PC-3 (cell line): ENCODE results near the gene SLC8A1. TPM values are rescaled to one million over a fixed set of nuclear protein-coding genes. Genes with fewer than 3 reads are reported as not detected.

Source experiments
- ATAC-seq: fragments of 200-7000 bp; cut with Tn5 transposase; 2 replicates; pipeline ENCODE4 v1.9.1; 2020; ENCODE audit warnings: mild to moderate bottlenecking, moderate library complexity
- BruUV-seq: library from RNA; stranded (reverse); fragments of 400-500 nt; replicated peaks from 2 replicates; lab custom pipeline; 2021; lab: Mats Ljungman, UMichigan
- CTCF ChIA-PET: fragments of 300-600 bp; sonication (Branson Sonifier 250); formaldehyde crosslinking; loops from one replicate; lab custom pipeline; 2022; ENCODE audit warnings: antibody characterized with exemption; lab: Charles Lee
- POLR2A ChIA-PET: fragments of 300-600 bp; sonication (Branson Sonifier 250); formaldehyde crosslinking; loops from one replicate; lab custom pipeline; 2022; ENCODE audit warnings: antibody characterized with exemption; ENCODE audit not compliant: unreplicated experiment; lab: Charles Lee
- DNase-seq: peaks from one replicate; pipeline ENCODE4 v3.0.0-alpha.2; 2015
- H2AFZ ChIP-seq: fragments of 300-600 bp; sonication (generic); 2 replicates; pipeline ENCODE4 v1.6.0; 2016; ENCODE audit warnings: antibody characterized with exemption, low read length
- H3F3A ChIP-seq: fragments of 300-600 bp; sonication (generic); one replicate; pipeline ENCODE4 v1.6.0; 2017; ENCODE audit warnings: antibody characterized with exemption, low read length, control low read depth, mild to moderate bottlenecking; ENCODE audit not compliant: unreplicated experiment
- H3K27ac ChIP-seq: fragments of 300-600 bp; sonication (generic); 2 replicates; pipeline ENCODE4 v1.5.1; 2016; ENCODE audit warnings: mild to moderate bottlenecking, low read length
- H3K27me3 ChIP-seq: fragments of 300-600 bp; sonication (generic); 2 replicates; pipeline ENCODE4 v1.6.1; 2016; ENCODE audit warnings: low read length, mixed read lengths
- H3K36me3 ChIP-seq: fragments of 300-600 bp; sonication (generic); 2 replicates; pipeline ENCODE4 v1.6.1; 2016; ENCODE audit warnings: low read depth, mixed run types, low read length, mixed read lengths
- H3K4me1 ChIP-seq: fragments of 300-600 bp; sonication (generic); 2 replicates; pipeline ENCODE4 v1.5.1; 2016; ENCODE audit warnings: low read length; ENCODE audit not compliant: insufficient read depth
- H3K4me2 ChIP-seq: fragments of 300-600 bp; sonication (generic); 2 replicates; pipeline ENCODE4 v1.6.0; 2016; ENCODE audit warnings: low read length
- H3K4me3 ChIP-seq: fragments of 300-600 bp; sonication (generic); 2 replicates; pipeline ENCODE4 v1.5.1; 2016; ENCODE audit warnings: mild to moderate bottlenecking, low read length, mixed read lengths
- H3K79me2 ChIP-seq: fragments of 300-600 bp; sonication (generic); 2 replicates; pipeline ENCODE4 v1.6.1; 2017; ENCODE audit warnings: low read length, mixed read lengths
- H3K9ac ChIP-seq: fragments of 300-600 bp; sonication (generic); 2 replicates; pipeline ENCODE4 v1.6.0; 2016; ENCODE audit warnings: mild to moderate bottlenecking, low read length
- H3K9me2 ChIP-seq: fragments of 300-600 bp; sonication (generic); replicated peaks from 2 replicates; pipeline ENCODE4 v1.6.1; 2016; ENCODE audit warnings: mixed run types, low read length, mixed read lengths
- H3K9me3 ChIP-seq: fragments of 300-600 bp; sonication (generic); 2 replicates; pipeline ENCODE4 v1.6.1; 2016; ENCODE audit warnings: low read length, mixed read lengths
- H4K20me1 ChIP-seq: fragments of 300-600 bp; sonication (generic); 2 replicates; pipeline ENCODE4 v1.6.1; 2016; ENCODE audit warnings: low read length, mixed read lengths
- EZH2 ChIP-seq: fragments of 300-600 bp; sonication (generic); IDR thresholded peaks from one replicate; pipeline ENCODE4 v1.6.1; 2017; ENCODE audit warnings: antibody characterized with exemption, mild to moderate bottlenecking, low read length; ENCODE audit not compliant: unreplicated experiment
- EZH2phosphoT487 ChIP-seq: fragments of 300-600 bp; sonication (generic); IDR thresholded peaks from 2 replicates; pipeline ENCODE4 v1.6.1; 2018; ENCODE audit warnings: mild to moderate bottlenecking, antibody characterized with exemption, low read length, borderline replicate concordance
- intact Hi-C: fragments of 100-400 bp; cut with micrococcal nuclease; formaldehyde crosslinking; loops from 2 replicates; pipeline ENCODE4 v1.9.0; 2023
- total RNA-seq: library from RNA; depleted of rRNA; stranded (reverse); fragments of >200 nt; gene quantifications from 2 replicates; pipeline ENCODE4 v1.2.3, GENCODE V29; 2014
- TF ChIP-seq, protein P1 (sequence below): fragments of 300-600 bp; sonication (generic); conservative IDR thresholded peaks from 2 replicates; pipeline ENCODE4 v1.5.1; 2017; ENCODE audit warnings: antibody characterized with exemption, low read depth, mild to moderate bottlenecking, low read length

The SLC8A1 gene
- total RNA-seq, 1 experiment from 2014 or later, result 1.3 TPM

DNA sequence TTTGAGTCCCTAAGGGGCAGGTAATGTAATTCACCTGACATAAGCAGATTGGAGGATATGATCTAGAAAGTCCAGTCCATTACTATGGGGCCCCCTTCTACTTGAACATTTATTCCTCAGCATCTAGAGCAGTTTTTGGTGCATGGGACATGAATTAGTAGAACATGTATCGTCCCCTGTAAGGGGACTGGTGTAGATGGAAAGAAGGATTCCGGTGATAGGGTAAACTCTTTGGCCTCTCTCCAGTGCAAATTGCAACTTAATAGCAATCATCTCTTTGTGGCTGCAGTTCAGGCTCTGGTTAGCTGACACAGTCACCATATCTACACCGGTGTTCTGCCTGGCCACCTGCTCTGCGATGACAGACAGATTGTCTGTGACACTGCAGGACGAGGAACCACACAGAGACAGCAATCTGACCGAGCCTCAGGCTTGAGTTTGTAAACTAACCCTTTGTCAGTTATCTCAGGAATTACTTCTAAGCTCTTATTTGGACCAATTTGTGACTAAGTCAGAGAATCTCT, 6.4 kb upstream of the SLC8A1 start:
- POLR2A ChIA-PET, result no interaction called here
- H2AFZ ChIP-seq, result no peak overlapping the region
- H3K4me2 ChIP-seq, result no peak overlapping the region

GRCh38 chr2:40457837-40458236, 5.9 kb upstream of the SLC8A1 start:
- Histone ChIP-seq H3K36me3 (no peaks in the 10 kb centered on the region), H3K27me3 (no peaks in the 10 kb centered on the region), H3K4me1 (0 out of 2 replicates have a peak, but pooled peaks cover 2% of the 10 kb centered on the region), H3K79me2 (no peaks in the 10 kb centered on the region), H3K9me2 (no peaks in the 10 kb centered on the region), H2AFZ (no peak overlapping the region), H3K4me3 (no peak overlapping the region), H4K20me1 (no peaks in the 10 kb centered on the region), H3K9ac (no peak overlapping the region), H3K27ac (no peak overlapping the region), H3K4me2 (no peak overlapping the region), H3F3A (no peaks in the 10 kb centered on the region), H3K9me3 (no peaks in the 10 kb centered on the region)
- no peak for TF ChIP-seq EZH2phosphoT487
- TF ChIP-seq EZH2, result no peak
- TF ChIP-seq, protein P1, sequence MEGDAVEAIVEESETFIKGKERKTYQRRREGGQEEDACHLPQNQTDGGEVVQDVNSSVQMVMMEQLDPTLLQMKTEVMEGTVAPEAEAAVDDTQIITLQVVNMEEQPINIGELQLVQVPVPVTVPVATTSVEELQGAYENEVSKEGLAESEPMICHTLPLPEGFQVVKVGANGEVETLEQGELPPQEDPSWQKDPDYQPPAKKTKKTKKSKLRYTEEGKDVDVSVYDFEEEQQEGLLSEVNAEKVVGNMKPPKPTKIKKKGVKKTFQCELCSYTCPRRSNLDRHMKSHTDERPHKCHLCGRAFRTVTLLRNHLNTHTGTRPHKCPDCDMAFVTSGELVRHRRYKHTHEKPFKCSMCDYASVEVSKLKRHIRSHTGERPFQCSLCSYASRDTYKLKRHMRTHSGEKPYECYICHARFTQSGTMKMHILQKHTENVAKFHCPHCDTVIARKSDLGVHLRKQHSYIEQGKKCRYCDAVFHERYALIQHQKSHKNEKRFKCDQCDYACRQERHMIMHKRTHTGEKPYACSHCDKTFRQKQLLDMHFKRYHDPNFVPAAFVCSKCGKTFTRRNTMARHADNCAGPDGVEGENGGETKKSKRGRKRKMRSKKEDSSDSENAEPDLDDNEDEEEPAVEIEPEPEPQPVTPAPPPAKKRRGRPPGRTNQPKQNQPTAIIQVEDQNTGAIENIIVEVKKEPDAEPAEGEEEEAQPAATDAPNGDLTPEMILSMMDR, result no peak
- no TSS peak for BruUV-seq
- DNase-seq (no peak), ATAC-seq (no peak)
- ChIA-PET CTCF (interaction anchor here (1.1 kb wide), 1 partner anchor 13 kb away, joined by 4 read pairs; no protein-coding TSS in a partner anchor), POLR2A (no interaction called here)
- intact Hi-C loops, result loop anchor here (10.0 kb wide), 1 partner anchor 543 kb away; no protein-coding TSS in a partner anchor

More for the DNA sequence above, 6.4 kb upstream of the SLC8A1 start:
- no peaks in the 10 kb centered on the region for H3K79me2 ChIP-seq
- H3K36me3 ChIP-seq, result no peaks in the 10 kb centered on the region
- TF ChIP-seq, protein P1, result no peak
- no peak for TF ChIP-seq EZH2
- no peak for TF ChIP-seq EZH2phosphoT487
- H3K9me2 ChIP-seq, result no peaks in the 10 kb centered on the region
- H3K9ac ChIP-seq, result no peak overlapping the region
- no peak overlapping the region for H3K4me3 ChIP-seq
- ATAC-seq, result no peak
- no TSS peak for BruUV-seq
- H3K27me3 ChIP-seq, result no peaks in the 10 kb centered on the region
- H3K4me1 ChIP-seq, result 0 out of 2 replicates have a peak, but pooled peaks cover 2% of the 10 kb centered on the region
- DNase-seq, result no peak
- intact Hi-C loops, result loop anchor here (10.0 kb wide), 1 partner anchor 544 kb away; no protein-coding TSS in a partner anchor
- no peaks in the 10 kb centered on the region for H3K9me3 ChIP-seq
- CTCF ChIA-PET, result interaction anchor here (1.1 kb wide), 1 partner anchor 12 kb away, joined by 4 read pairs; no protein-coding TSS in a partner anchor
- no peaks in the 10 kb centered on the region for H3F3A ChIP-seq
- H3K27ac ChIP-seq, result no peak overlapping the region
- no peaks in the 10 kb centered on the region for H4K20me1 ChIP-seq

GRCh38 chr2:40457366-40457765, 5.5 kb upstream of the SLC8A1 start:
- Histone ChIP-seq H4K20me1 (no peaks in the 10 kb centered on the region), H3K36me3 (no peaks in the 10 kb centered on the region), H3K4me1 (0 out of 2 replicates have a peak, but pooled peaks cover 2% of the 10 kb centered on the region), H3K9me3 (no peaks in the 10 kb centered on the region), H3K4me3 (no peak overlapping the region), H3K4me2 (no peak overlapping the region), H3K27me3 (no peaks in the 10 kb centered on the region), H3K9me2 (no peaks in the 10 kb centered on the region), H3K79me2 (no peaks in the 10 kb centered on the region), H3K27ac (no peak overlapping the region), H2AFZ (no peak overlapping the region), H3F3A (no peaks in the 10 kb centered on the region), H3K9ac (no peak overlapping the region)
- no peak for ATAC-seq
- DNase-seq, result no peak
- ChIA-PET POLR2A (no interaction called here), CTCF (interaction anchor here (1.1 kb wide), 1 partner anchor 13 kb away, joined by 4 read pairs; no protein-coding TSS in a partner anchor)
- BruUV-seq, result no TSS peak
- intact Hi-C loops, result loop anchor here (10.0 kb wide), 1 partner anchor 543 kb away; no protein-coding TSS in a partner anchor
- TF ChIP-seq EZH2phosphoT487 (no peak), EZH2 (no peak)
- TF ChIP-seq, protein P1, result no peak
